SIG-M5 (cell line): ENCODE data around the gene CTDP1.

Source experiments
- DNase-seq: peaks from one replicate; lab custom pipeline; 2025; lab: John Stamatoyannopoulos, UW

CTDP1 gene

DNA sequence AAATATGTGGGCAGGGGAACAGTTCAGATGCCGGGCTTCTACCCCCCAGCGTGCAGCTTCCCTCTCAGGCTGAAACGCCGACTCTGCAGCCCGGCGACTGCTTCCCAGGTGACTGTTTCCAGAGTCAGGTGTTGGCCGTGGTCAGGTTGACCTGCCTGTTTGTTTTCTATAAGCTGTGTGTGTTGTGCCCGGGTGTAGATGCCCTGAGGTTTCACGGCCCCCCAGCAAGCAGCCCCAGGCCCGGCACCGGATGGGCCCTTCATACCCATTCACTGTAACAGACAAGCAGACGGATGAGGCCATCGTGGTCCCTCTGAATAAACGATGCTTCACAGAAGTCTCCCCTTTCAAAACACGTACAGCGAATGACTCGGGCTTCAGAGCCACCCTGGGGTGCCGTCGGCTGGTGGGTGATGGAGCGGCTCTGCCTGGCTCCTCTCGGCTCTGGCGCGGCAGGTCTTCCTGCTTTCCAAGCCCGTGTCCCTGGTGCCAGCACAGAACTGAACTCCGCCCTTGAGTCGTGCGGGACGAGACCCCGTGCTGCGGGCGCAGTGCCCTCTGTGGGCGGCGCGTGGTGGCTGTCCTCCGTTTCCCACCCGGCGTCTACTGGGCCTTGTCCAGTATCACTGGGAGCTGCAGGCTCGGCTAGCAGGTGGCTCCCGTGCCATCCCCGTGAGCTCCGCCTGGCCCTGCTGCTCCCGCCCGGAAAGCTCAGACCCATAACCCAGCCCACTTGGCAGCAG, 103.1 kb downstream of the CTDP1 start:
- DNase-seq = no peak

DNA sequence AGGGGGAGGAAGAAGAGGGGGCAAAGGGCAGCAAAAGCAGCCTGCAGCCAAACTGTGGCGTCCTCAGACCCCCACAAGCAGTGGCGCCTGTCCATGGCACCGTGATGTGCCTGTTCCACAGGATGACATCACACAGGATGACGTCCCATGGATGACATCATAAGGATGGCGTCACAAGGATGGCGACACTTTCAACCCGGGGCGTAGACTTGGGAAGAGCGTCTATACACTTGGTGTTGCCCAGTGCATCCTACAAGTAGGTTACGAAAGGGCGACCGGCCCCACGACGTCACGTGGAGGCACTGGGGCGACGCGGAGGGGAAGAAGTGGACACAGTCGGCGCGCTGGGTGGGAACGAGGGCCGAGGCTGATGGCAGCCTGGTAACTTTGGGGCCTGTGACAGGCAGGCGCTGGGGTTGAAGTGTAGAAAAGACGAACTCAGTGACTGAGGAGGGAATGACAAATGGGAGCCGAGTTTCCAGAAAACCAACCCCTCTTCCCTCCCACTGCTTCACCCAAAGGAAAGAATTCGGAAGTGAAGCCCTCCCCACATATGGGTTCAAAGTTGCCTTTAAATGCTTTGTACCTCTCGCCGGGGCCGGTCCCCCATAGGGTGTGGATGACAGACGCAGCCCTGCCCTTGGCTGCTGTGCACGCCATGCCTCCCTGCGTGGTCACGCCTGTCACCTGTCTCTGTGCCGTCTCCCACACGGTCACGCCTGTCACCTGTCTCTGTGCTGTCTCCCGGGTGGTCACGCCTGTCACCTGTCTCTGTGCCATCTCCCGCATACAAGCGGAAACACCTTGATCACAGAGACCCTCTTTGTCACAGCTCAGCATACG, 104.7 kb downstream of the CTDP1 start:
- DNase-seq = no peak

DNA sequence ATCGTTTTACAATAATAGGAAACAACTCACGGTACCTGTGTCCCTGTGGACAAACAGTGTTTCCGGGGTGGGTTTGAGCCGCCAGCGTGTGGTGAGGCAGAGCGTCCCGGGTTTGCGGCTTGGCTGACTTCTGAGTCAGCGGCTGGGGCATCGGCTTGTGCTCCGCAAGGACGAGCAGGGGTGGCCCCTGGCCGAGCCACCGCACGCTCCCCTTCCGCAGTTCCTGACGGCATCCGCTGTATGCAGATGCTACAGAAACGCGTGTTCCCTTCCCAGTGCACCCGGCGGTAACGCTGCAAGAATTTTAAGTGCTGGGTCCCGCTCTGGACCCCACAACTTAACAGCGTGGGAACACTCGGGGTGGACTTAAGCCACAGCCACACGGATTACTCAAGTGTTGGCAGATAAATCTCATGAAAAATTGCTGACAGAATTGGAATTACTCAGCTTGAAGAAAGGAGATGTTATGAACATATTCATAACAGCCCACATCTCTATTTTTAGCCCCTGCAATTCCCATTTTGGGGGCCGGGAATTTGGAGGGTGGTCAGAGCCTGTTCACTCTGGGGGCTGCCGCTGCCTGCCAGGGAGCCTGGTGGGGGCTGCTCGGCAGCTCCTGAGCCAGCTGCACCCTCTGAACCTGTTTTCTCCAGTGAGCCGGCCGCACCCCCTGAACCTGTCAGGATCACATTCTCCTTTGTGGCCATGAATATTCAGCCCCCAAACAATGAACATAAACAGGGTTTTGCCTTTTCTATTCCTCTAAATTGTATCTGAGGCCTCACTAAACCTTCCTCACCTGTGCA, 105.6 kb downstream of the CTDP1 start:
- no peak for DNase-seq

DNA sequence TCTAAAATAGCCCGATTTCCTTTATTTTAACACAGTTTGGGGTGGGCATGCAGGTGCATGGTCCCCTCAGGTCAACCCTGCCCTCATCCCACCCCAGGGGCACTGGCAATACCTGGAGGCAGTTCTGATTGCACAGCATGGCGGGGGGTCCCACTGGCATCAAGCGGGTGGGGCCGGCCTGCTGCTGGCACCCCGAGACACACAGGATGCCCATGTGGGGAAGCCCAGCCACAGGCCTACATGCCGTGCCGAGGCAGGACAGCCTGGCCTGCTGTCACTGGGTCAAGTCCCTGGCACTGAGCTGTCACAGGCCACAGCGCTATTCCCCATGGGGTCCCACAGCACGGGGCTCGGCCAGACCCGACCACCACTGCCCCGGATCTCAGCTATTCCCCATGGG, 106.2 kb downstream of the CTDP1 start:
- DNase-seq = no peak

DNA sequence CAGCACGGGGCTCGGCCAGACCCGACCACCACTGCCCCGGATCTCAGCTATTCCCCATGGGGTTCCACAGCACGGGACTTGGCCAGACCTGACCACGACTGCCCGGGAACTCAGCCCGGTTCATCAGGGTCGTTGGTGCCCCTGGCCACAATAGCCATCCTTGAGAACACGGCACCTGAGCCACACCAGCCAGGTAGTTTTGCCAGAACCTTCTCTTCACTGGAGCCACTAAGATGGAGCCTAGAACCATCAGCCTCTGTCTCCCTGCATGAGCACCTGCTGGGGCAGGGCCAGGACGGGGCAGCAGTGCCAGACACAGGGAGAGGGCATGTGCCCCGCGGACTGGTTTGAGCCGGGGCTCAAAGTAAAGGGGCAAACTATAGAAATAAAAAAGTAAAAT, 106.7 kb downstream of the CTDP1 start:
- no peak for DNase-seq

DNA sequence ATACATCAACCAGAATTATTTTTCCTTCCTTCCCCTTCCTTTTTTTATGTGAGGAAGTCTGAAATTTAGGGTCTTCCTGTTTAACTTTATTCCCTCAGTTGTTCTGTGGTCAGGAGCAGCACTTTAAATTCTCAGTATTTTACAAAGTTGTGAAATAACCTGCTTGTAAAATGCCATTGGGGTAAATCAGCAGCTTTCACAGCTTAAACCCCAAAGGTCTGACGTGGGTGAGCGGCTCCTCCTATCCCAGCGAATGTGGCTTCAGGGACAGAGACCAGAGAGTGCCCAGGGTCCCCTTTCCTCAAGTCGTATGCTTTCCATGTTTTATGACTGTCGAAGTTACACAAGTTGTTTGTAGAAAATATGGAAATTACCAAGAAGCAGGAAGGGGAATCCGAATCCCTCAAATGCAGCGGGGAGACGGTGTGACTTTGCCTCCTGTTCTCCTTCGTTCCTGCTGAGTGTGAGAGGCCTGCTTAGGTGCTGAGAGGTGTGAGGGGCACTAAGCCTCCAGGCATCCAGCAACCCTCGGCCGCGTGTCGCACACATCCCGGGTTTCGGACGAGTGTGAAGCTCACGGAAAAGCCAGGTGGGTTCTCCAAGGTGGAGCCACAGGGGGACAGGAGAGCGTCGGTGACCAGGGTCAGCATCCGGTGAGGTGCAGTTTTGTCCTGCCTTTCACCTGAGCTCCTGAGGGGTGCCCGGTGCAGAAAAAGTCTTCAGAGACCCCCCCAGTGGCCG, 107.4 kb downstream of the CTDP1 start:
- no peak for DNase-seq

DNA sequence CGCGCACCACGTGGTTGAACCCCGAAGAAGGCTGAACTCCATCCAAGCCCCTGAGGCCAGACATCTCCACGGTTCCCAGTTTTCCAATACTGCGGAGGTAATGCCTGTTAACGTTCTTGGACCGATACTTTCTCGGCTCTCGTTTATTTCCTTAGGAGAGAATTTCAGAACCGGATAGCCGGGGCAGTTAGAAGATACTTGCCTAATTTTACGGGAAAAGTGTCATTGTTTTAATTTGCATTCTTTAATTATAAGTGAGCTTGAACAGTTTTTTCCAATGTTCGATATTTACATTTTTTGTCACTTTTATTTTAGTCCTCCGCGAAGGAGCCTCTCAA, 107.9 kb downstream of the CTDP1 start:
- no peak for DNase-seq

DNA sequence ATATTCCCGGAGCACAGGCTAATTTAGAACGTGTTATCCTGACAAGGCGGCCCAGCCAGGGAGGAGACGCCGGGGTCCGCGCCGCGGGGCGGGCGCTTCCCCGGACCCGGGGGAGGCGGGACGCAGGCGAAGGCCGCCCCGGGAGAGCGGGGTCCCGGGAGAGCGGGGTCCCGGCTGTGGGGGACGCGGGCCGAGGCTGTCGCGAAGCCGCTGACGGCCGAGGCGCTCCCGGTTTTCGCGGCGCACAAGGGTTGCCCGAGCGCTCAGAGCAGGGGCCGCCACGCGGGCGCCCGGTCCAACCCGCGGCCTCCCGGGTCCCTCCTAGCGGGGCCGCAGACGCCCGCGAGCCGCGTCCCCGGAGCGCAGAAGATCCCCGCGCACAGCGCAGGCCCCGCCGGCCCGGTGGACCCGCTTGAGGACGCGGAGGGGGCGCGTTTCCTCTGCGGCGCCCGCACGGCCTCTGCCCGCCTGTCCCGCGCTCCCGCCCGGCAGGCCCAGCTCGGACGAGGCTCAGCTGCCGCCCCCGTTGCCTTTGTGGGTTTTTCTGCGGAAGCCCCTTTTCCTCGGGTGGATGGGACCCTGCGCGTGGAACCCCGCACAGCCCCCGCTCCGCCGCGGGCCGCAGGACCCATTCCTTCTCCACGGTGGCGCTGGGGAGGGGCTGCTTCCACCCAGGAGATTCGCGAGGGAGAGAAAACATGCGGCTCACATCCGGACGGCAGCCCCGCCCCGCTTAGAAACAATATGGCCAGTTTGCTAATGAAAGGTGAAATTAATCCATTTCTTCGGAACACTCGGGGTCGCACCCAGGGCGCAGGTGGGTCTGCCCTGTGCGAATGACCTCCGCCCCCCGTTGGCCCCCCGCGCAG, 108.5 kb downstream of the CTDP1 start:
- DNase-seq = no peak

DNA sequence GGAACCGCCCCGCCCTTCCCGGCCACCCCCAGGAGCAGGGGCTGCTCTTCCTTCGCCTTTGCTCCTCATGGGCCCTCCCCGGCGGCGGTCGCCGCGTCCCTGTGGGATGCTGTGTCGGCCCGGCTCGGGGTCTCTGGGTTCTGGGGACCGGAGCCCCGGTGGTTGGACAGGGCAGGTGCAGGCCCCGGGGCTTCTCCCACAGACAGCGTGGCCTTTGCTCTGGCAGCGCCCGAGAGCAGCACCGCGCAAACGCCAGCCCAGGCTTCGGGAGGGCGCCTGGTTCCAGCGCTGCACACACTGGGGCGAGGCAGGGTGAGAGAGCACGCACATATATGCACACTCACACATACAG, 109.1 kb downstream of the CTDP1 start:
- no peak for DNase-seq

DNA sequence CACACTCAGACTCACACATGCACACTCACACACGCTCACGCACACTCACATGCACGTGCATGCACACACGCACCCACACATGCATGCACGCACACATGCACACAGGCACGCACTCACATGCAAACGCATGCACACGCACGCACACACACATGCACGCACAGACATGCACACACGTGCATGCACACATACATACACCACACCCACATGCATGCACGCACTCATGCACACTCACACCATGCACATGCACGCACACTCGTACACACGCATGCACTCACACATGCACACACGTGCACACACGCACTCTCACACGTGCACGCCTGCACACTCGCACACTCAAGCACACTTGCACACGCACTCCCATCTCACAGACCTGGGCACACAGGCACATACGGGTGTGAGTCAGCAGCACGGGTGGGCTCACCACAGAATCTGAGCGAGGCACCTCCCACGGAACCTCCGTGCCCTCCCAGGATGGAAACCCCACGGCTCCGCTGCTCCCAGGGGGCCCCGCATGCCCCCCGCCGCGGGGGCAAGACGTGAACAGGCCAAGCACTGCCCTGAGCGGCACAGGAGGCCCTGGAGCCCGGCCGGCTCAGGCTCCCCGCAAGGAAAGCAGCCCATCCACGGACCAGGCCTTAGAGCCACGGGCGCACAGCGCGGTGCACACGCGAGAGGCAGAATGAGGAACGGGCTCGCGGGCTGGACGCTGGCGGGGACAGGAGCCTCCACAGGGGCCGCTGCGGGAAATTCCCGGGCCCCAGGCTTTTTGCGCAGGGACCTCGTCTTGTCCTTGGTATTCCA, 109.7 kb downstream of the CTDP1 start:
- no peak for DNase-seq

DNA sequence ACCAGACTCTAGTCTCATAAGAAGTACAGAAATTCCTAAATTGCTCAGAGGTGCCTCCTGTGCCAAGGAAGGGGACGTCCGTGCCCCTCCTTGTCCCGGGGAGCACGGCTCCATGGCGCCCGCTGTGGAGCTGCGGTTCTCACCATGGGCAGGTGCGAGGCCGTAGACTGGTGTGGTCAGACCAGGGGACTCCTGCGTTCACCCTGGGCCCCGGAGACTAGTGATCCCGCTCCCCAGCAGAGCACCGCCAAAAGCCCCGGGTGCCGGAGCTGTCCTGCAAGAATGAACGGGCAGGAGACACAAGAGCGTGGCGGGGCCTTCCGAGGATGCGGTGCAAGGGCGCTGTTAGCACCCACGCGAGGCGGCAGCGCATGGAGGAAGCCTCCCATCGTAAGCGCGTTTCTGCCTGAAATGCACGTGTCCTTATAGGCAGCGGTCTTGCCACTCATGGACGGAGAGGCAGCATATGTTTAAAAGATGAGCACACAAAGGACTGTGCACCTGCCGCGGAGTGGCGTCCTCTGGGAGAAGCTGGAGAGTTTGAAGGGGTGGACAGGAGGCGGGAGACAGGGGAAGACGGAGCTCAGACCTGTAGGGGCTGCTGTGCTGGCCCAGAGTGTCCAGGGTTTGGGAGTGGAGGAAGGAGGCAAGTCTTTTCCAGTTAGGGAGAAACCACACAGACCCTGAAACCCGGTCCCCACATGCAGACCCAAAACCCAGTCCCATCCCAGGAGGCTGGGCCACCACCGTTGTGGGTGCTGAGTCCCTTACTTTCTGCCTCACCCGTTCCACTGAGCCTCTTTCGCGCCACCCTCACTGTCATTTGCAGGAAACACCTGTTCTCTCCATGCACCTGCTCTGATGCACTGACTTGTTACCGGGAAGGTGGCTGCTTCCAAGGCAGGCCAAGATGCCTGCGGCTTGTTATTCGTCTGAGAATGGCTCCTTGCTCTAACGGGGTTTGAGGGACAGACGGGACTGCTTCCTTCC, 110.6 kb downstream of the CTDP1 start:
- no peak for DNase-seq

DNA sequence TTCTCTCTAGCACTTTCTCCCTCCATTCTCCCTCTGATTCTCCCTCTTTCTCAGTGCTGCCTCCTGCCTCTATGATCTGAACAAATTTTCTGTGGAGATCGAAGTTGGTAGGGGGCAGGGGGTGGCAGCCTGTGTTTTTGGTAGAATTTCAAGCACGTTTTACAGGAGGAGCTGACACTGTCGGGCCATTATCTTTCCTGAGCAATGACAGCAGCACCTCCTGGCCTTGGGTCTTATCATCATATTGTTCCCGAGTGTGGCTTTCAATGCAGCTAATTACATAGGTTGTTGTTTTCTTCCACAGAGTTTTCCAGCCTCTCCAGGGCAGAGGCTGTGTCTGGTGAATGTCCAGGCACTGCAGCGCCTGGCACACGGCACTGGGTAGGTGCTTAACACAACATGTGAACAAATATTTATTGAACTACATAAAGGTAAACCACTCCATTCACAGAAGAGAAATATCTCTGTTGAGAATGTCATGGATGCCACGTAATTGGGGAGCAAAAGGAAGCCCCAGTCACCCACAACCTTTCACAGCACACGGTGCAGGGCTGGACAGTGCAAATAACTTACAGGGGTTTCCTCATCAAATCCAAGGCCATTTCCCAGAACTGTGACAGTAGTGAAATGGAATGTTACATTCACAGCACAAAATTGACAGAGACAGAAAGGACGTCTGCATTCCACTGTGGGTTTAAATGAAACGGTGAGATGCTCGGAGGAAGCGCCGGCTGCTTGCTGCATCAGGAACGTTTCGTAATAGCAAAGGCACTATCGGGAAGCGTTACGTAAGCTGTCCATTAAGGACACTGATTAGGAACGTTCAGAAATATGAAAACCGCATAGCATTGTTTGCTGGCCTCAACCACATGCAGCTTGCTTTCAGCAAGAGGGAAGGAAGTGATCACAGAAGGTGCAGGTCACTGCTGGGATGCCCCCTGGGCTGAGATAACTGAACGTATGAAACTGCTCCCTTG, 111.7 kb downstream of the CTDP1 start:
- DNase-seq = peak; percentile 97

DNA sequence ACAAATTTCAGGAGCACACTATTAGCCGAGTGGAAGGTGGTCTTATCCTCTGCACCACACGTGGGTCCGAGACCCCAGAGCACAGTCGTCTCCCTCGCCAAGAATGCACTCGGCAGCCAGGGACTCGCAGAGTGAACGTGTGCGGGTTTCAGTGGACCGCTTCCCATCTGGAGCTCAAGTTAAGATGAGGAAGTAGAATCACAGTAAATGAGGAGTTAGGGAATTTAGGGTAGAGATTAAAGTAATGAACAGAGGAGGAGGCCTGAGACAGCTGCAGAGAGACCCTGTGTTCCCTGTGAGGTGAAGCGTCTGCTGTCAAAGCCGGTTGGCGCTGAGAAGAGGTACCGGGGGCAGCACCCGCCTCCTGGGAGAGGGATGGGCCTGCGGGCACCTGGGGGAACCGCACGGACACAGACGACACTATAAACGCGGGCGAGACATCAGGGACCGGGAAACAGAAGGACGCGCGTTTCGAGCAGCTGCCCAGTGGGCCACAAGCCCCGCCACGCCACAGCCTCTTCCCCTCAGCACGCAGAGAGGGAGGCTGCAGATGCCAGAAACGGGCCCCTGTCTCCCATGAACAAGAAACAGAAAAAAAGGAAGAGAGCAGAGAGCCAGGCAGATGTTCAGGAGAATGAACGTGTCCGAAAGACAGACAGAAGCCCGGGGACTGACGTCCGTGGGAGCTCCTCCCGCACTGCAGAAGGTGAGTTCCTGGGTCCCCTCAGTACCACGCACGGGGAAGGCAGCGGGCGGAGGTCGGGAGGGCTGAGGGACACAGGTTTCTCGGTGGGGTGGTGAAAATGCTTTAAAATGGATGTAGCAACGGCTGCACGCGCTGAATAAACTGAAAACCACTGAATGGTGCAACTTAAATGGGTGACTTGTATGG, 112.7 kb downstream of the CTDP1 start:
- DNase-seq = no peak

DNA sequence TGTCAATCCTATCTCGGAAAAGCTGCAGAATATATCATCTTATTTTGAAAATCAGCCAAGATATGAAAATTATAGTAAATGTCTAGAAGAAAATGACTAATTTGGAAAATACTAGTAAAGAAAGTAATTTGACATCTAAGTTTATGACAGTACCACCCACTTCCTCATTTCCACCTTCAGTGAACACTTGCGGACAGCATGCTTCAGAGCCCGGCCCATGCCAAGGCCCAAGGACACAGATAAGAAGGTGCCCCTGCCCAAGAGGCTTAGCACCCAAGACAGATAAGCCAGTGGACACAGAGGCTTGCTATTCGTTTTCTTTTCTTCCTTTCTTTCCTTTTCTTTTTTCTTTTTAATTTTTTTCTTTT, 113.4 kb downstream of the CTDP1 start:
- DNase-seq = peak; percentile 53

DNA sequence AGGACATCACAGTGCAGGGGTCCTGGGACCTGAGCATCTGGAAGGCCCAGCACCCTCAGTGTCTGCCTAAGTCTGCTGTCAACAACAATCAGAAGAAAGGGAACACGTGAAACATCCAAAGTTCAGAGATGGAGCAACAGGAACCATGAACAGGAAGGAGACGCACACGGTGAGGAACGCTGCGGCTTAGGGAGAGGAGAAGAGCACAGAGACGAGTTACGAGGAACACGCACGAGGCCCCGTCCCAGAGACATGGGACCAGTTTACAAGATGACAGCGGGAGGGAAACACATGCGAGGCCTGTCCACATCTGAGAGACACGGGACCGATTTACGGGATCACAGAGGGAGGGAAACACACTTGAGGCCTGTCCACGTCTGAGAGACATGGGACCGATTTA, 115.2 kb downstream of the CTDP1 start:
- DNase-seq = no peak

DNA sequence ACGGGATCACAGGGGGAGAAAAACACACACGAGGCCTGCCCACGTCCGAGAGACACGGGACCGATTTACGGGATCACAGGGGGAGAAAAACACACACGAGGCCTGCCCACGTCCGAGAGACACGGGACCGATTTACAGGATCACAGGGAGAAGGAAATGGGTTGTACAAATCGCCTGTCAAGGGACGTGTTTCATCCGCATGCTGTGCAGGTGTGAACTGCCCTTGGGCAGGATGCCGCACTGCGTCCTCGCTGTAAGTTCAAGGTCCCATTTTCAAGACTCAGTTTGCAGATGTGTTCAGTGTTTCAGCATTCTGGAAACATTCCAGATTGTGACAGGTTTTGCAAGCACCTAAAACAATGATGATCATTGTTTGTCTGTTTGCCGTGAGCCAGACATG, 115.8 kb downstream of the CTDP1 start:
- DNase-seq = no peak

DNA sequence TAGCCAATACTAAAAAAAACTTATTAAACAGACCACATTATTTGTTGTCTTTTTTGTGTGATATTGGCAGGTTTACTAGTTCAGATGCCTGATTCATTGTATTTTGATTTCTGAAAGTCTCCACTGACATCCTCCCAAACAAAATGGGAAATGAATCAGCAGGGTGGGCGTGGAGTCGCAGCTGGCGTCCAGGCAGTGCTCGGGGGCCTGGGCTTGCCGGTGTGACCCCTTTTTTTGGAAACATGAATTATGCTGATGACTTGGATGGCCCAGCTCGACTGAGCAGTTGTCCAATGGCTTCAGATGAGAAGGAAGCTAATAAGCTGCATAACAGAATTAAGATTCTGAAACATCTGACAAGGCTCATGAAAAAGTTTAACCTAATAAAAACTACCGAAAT, 116.4 kb downstream of the CTDP1 start:
- DNase-seq = no peak
